Activated CD4-positive, alpha-beta memory T cell treated with anti-CD3 and anti-CD28 coated beads for 36 hours (primary cell): ENCODE results near the gene POLR1D. TPM values are rescaled to one million over a fixed set of nuclear protein-coding genes. Genes with fewer than 3 reads are reported as not detected.
A peak's percentile ranks its signal among the peaks of the same experiment; 100 is the strongest.

ENCODE experiments used
- CTCF ChIA-PET: fragments of 350-600 bp; sonication (Branson Sonifier 250); formaldehyde crosslinking; loops from one replicate; lab custom pipeline; 2021; ENCODE audit warnings: antibody characterized with exemption, inconsistent platforms; lab: Charles Lee
- POLR2A ChIA-PET: fragments of 350-600 bp; sonication (Branson Sonifier 250); formaldehyde crosslinking; loops from one replicate; lab custom pipeline; 2021; ENCODE audit warnings: antibody characterized with exemption; lab: Charles Lee
- DNase-seq: peaks from one replicate; pipeline ENCODE4 v3.0.0-alpha.2; 2020
- H3K27ac Mint-ChIP-seq: one replicate; pipeline ENCODE4 v1.8.0; 2021; ENCODE audit warnings: mixed read lengths
- H3K27me3 Mint-ChIP-seq: one replicate; pipeline ENCODE4 v1.8.0; 2021; ENCODE audit warnings: mixed read lengths
- H3K36me3 Mint-ChIP-seq: one replicate; pipeline ENCODE4 v1.8.0; 2021; ENCODE audit warnings: mixed read lengths
- H3K4me1 Mint-ChIP-seq: one replicate; pipeline ENCODE4 v1.8.0; 2021; ENCODE audit warnings: low read depth, mixed read lengths
- H3K4me3 Mint-ChIP-seq: one replicate; pipeline ENCODE4 v1.8.0; 2021; ENCODE audit warnings: mild to moderate bottlenecking, mixed read lengths
- H3K9me3 Mint-ChIP-seq: one replicate; pipeline ENCODE4 v1.8.0; 2021; ENCODE audit warnings: mixed read lengths
- intact Hi-C: fragments of 100-400 bp; cut with micrococcal nuclease; formaldehyde crosslinking; loops from one replicate; pipeline ENCODE4 v1.15.1; 2023
- total RNA-seq, 2 experiments: library from RNA; stranded (reverse); gene quantifications; one replicate each; pipeline ENCODE4 v1.2.3, GENCODE V29; 2021

POLR1D gene, protein sequence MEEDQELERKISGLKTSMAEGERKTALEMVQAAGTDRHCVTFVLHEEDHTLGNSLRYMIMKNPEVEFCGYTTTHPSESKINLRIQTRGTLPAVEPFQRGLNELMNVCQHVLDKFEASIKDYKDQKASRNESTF
- total RNA-seq = 100 to 1,000 TPM; 114 to 118 TPM

DNA sequence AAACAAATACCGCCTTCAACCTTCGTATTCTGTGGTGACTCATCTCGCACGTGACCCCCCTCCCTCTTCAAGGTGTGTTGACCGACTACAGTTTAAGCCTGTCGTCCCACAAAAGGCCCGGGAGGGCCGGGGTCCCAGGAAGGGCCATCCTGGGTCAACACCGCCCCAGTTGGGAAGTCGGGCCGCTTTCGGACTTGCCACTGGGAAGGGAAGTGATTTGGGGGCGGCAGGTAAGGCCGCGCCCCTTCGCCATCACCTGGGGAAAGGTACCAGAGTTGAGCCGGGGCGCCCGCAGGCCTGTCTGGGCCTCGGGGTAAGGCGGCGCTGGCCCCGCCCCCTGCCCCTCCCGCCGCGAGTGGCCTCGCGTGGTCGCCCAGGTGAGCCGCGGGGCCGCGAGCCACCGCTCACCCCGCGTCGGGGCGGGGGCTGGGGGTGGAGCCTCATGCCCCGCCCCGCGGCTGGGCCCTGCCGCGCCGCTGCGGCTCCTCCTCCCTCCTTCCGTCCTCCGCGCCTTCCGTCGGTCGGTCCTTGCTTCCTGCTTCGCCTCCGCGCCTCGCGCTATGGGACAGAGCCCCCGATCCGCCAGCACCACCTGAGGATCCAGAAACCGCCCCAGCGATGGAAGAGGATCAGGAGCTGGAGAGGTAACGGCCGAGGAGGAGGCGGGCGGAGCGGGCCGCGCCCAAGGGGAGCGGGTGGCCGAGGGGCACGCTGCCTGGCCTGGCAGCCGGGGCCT, at the start of gene POLR1D:
POLR1D (plus strand) TSS at position 527 of the 736 bp plus-strand sequence; CDS start at position 619, 92 bp downstream.
- ChIA-PET POLR2A (interaction anchor here (1.2 to 2.4 kb wide), 4 partner anchors 14 to 196 kb away, joined by 3 to 11 read pairs (median 6); partner anchors contain the start of gene MTIF3), CTCF (interaction anchor here (0.6 to 2.2 kb wide), 10 partner anchors 9 to 259 kb away, joined by 3 to 7 read pairs (median 4); no protein-coding TSS in a partner anchor)
- peak; percentile 88 for DNase-seq
- Mint-ChIP-seq H3K27me3 (no peaks in the 10 kb centered on the region), H3K4me1 (peaks cover 60% of the 10 kb centered on the region), H3K4me3 (peak within 1 kb of the TSS; percentile 92), H3K27ac (peak within 1 kb of the TSS; percentile 88), H3K36me3 (peaks cover 26% of the 10 kb centered on the region), H3K9me3 (no peaks in the 10 kb centered on the region)
- intact Hi-C loops = loop anchor here (1.0 to 10.0 kb wide), 8 partner anchors 10 to 1367 kb away; partner anchors contain the start of genes CDK8, PAN3 and POMP

DNA sequence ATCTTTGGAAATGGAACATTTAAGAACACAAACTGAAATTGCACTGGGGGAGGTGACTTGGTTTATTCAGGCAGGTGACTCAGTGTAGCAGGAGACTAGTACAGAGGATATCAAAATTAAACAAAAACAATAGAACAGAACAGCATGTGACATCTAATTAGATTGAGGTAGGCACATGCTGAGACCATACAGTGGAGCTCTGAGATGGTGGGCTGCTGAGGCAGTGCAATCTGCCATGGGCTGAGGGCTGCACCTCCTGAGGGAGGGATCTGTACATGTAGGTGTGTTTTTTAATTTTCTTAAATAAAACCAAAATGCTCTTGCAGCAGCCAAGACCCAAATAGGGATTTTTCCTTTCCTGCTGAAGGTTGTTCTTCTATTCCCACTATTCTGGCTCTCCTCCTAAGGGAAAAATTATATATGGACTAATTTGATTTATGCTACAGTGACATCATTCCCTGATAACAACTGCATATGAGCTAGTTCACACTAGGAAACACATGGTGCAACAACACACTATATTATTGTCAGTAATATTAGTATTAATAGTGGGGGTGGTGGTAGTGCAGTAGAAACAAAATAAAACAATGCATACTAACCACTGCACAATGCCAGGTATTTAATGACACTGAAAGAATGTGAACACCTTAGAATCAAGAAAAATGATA, 49.3 kb upstream of the POLR1D start:
- Mint-ChIP-seq H3K36me3 (peaks cover 9% of the 10 kb centered on the region), H3K27ac (no peak overlapping the region), H3K4me3 (no peak overlapping the region), H3K9me3 (no peaks in the 10 kb centered on the region), H3K4me1 (peaks cover 7% of the 10 kb centered on the region), H3K27me3 (no peaks in the 10 kb centered on the region)
- no peak for DNase-seq
- intact Hi-C loops = no loop called here
- POLR2A ChIA-PET = no interaction called here
- CTCF ChIA-PET = interaction anchor here (1.2 kb wide), 1 partner anchor 39 kb away, joined by 5 read pairs; no protein-coding TSS in a partner anchor

DNA sequence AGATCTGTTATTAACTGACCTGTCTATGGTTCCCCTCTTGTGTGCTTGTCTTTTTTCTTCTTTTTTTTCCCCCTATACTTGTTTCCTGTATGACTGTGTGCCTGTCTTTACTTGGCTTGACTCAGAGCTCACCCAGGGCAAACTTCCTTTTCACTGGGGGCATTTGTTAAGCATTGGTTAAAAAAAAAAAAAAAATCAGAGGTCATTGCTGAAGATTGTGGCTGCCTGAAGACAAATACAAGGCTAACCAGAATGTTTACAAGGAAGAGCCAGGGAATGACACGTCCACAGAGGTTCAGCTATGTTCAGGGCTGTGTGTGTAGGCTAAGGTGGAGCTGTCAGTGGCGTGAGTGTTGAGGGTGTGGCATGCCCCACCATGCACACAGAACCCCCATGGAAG, 48.4 kb upstream of the POLR1D start:
- Mint-ChIP-seq H3K27ac (no peak overlapping the region), H3K9me3 (no peaks in the 10 kb centered on the region), H3K4me3 (no peak overlapping the region), H3K4me1 (peaks cover 7% of the 10 kb centered on the region), H3K36me3 (peaks cover 9% of the 10 kb centered on the region), H3K27me3 (no peaks in the 10 kb centered on the region)
- DNase-seq = no peak
- POLR2A ChIA-PET = no interaction called here
- CTCF ChIA-PET = interaction anchor here (0.9 to 1.2 kb wide), 2 partner anchors 40 to 253 kb away, joined by 3 to 5 read pairs; no protein-coding TSS in a partner anchor
- intact Hi-C loops = no loop called here

DNA sequence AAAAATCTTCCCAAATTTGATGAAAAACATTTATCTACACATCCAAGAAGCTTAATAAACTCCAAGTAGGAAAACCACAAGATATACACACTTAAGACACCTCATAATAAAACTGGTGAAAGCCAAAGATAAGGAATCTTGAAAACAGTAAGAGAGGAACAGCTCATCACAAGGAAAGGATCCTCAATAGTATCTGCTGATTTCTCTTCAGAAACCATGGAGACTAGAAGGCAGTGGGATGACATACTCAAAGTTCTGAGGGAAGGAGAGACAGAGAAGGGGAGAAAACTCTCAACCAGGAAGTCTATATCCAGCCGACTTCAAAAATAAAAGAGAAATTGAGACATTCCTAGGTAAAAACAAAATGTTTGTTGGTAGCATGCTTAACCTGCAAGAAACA, 47.0 kb upstream of the POLR1D start:
- intact Hi-C loops = no loop called here
- Mint-ChIP-seq H3K27ac (no peak overlapping the region), H3K9me3 (no peaks in the 10 kb centered on the region), H3K4me1 (peaks cover 7% of the 10 kb centered on the region), H3K36me3 (peaks cover 7% of the 10 kb centered on the region), H3K27me3 (no peaks in the 10 kb centered on the region), H3K4me3 (no peak overlapping the region)
- no peak for DNase-seq
- ChIA-PET POLR2A (no interaction called here), CTCF (no interaction called here)

DNA sequence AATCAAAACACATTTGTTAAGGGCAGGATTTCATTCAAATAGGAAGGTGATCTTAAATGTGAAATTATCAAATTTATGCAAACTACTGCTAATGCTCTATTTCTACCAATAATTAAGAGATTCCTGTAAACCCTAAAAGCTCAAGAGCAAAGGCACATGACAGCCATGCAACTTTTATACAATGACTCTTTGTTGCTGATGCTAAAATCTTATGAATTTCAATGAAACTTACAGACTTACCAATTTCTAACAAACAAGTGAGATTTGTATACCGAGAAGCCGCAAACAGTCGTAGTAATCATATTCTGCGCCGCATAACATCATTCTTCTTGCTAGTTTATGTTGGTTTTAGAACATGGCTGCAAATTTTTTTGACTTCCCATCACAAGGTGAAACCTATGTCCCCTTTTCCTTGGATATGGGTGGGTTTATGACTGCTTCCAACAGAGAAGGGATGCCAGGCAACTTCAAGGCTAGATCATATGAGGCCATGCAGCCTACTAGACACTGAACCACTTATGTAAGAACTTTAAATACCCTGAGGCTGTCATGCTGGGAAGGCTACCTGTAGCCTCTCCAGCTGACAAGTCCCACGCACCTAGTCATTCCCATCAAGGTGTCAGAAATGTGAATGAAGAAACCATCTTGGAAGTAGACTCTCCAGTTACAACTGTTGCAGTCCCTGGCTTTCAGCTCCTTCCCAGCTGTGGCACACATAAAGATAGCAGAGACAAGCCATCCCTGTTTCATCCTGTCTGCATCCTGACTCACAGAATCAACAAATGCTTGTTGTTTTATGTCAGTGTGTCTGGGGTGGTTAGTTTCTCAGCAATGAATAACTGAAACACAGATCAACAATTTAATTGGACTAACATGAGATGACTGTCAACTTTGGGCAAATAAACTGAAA, 43.3 kb upstream of the POLR1D start:
- ChIA-PET CTCF (interaction anchor here (1.2 kb wide), 1 partner anchor 10 kb away, joined by 3 read pairs; no protein-coding TSS in a partner anchor), POLR2A (no interaction called here)
- Mint-ChIP-seq H3K27ac (no peak overlapping the region), H3K9me3 (no peaks in the 10 kb centered on the region), H3K4me3 (no peak overlapping the region), H3K36me3 (peaks cover 7% of the 10 kb centered on the region), H3K27me3 (no peaks in the 10 kb centered on the region), H3K4me1 (peaks cover 2% of the 10 kb centered on the region)
- DNase-seq = no peak
- intact Hi-C loops = no loop called here

DNA sequence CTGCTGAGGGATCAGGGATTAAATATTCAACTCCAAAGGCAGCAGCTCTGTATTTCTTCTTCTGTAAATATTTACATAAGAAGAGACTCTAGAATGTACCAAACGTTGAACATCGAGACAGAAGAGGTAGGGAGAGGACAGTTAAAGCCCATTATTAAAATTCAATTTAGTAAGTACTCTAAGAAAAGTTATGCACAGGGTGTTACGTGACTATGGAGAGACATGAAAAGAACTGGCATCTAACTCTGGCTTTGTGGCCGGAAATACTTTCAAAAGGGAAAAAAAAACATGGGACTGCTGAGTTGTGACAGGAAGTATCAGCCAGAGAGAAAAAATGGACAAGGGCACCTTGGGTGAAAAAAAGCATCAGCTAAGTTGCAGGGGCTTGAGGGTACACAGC, 38.0 kb upstream of the POLR1D start:
- DNase-seq = no peak
- peaks cover 2% of the 10 kb centered on the region for H3K36me3 Mint-ChIP-seq

DNA sequence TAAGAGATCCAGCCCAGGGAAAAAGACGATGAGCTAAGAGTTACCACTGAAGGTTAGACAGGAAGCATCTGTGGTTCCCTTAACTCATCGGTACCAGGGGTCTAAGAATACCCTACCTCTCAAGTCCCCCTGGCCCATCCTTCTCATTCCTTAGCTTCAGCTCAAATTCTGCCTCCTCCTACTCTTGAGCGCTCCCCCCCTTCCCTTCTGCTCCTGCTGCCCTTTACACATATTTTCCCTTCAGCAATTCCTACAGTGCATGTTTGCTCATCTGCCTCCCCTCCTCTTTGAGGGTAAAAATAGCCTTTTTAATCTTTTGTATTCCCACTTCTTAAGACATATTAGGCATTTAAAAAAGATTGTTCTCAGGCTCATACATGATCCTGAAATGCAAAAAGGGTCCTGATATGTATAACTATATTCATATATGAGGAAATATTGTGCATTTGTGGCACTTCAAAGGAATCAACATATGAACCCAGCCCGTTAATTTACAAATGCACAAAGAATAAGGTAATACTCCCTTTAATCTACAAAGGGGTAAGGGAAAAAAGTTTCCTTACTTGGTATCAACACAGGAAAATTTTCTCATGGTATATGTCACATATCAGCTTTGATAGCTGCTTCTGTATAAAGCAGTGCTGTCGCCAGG, 34.5 kb upstream of the POLR1D start:
- Mint-ChIP-seq H3K27ac (no peak overlapping the region), H3K4me1 (peaks cover 11% of the 10 kb centered on the region), H3K9me3 (no peaks in the 10 kb centered on the region), H3K4me3 (no peak overlapping the region), H3K36me3 (peaks cover 2% of the 10 kb centered on the region), H3K27me3 (no peaks in the 10 kb centered on the region)
- POLR2A ChIA-PET = no interaction called here
- CTCF ChIA-PET = interaction anchor here (1.4 kb wide), 1 partner anchor 243 kb away, joined by 3 read pairs; no protein-coding TSS in a partner anchor
- intact Hi-C loops = no loop called here
- DNase-seq = no peak

More for the DNA sequence above, 38.0 kb upstream of the POLR1D start:
- Mint-ChIP-seq H3K9me3 (no peaks in the 10 kb centered on the region), H3K4me3 (no peak overlapping the region), H3K4me1 (peaks cover 11% of the 10 kb centered on the region), H3K27me3 (no peaks in the 10 kb centered on the region), H3K27ac (no peak overlapping the region)
- ChIA-PET CTCF (no interaction called here), POLR2A (no interaction called here)
- intact Hi-C loops = no loop called here

DNA sequence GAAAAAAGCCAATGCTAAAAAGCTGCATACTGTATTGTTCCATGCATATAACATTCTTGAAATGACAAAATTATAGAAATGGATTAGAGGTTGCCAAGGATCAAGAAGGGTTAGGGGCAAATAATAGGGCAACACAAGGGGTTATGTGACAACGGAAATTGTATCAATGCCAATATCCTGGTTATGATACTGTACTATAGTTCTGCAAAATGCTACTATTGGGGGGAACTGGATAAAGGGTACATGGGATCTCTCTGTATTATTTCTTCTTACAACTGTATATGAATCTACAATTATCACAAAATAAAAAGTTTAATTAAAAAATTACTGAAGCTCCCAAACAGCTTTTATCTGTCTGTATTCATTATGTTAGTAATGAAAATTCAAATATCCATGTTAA, 33.3 kb upstream of the POLR1D start:
- ChIA-PET CTCF (interaction anchor here (1.1 kb wide), 1 partner anchor 10 kb away, joined by 3 read pairs; no protein-coding TSS in a partner anchor), POLR2A (no interaction called here)
- no peak overlapping the region for H3K27ac Mint-ChIP-seq
- no peak overlapping the region for H3K4me3 Mint-ChIP-seq
- no peak for DNase-seq
- no peaks in the 10 kb centered on the region for H3K9me3 Mint-ChIP-seq
- peaks cover 10% of the 10 kb centered on the region for H3K4me1 Mint-ChIP-seq
- no peaks in the 10 kb centered on the region for H3K27me3 Mint-ChIP-seq
- H3K36me3 Mint-ChIP-seq = no peaks in the 10 kb centered on the region
- intact Hi-C loops = no loop called here

DNA sequence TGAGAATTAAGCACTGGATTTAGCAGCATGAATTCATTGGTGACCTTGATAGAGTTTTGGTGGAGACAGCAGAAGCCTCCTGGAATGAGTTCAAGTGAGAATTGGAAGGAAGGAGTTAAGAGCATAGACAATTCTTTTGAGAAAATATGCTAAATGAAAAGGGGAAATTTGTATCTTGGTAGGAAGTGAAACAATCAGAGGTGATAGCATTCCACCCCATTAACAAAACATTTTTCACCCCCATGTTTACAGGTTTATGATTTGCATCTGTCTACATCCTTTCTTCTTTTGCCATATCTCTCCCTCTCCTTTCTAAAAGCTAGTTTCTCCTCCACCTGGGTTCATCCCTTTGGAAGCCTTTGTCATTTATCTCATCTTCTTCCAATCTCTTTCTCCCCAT, 28.8 kb upstream of the POLR1D start:
- intact Hi-C loops = loop anchor here (2.0 kb wide), 1 partner anchor 28 kb away; the partner anchor contains the start of genes LNX2 and POLR1D
- Mint-ChIP-seq H3K27ac (no peak overlapping the region), H3K9me3 (no peaks in the 10 kb centered on the region), H3K4me1 (no peaks in the 10 kb centered on the region), H3K4me3 (no peak overlapping the region), H3K36me3 (no peaks in the 10 kb centered on the region), H3K27me3 (no peaks in the 10 kb centered on the region)
- ChIA-PET CTCF (interaction anchor here (0.6 kb wide), 1 partner anchor 1208 kb away, joined by 3 read pairs; no protein-coding TSS in a partner anchor), POLR2A (no interaction called here)
- no peak for DNase-seq

DNA sequence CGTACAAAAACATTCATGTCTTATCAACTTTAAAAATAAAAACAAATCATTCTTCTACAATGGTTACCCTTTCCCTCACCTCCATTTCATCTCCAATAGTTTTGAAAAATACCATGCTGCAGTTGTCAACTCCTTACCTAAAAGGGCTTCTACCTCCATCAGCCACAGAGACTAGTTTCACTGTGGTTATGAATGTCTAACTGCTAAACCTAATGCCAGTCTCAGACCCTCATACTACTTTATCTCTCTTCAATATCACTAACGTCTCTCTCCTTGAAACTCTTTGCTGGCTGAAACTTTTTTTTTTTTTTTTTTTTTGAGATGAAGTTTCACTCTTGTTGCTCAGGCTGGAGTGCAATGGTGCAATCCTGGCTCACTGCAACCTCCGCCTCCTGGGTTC, 28.4 kb upstream of the POLR1D start:
- Mint-ChIP-seq H3K4me3 (no peak overlapping the region), H3K27me3 (no peaks in the 10 kb centered on the region), H3K9me3 (no peaks in the 10 kb centered on the region), H3K36me3 (no peaks in the 10 kb centered on the region), H3K27ac (no peak overlapping the region), H3K4me1 (no peaks in the 10 kb centered on the region)
- CTCF ChIA-PET = interaction anchor here (0.6 kb wide), 1 partner anchor 1208 kb away, joined by 3 read pairs; no protein-coding TSS in a partner anchor
- POLR2A ChIA-PET = no interaction called here
- intact Hi-C loops = loop anchor here (2.0 kb wide), 1 partner anchor 28 kb away; the partner anchor contains the start of genes LNX2 and POLR1D
- no peak for DNase-seq
